DND-41 (cell line): ENCODE measurements around the gene CADPS.

Experiments used
- CTCF ChIP-seq: IDR thresholded peaks from 2 replicates; pipeline ENCODE4 v1.5.1; 2012; ENCODE audit warnings: borderline replicate concordance, low read length, moderate library complexity, mild to moderate bottlenecking; ENCODE audit not compliant: poor library complexity, severe bottlenecking; ENCODE audit errors: extremely low read depth
- EZH2 ChIP-seq: IDR thresholded peaks from 3 replicates; pipeline ENCODE4 v1.6.1; 2012; ENCODE audit warnings: borderline replicate concordance, low read depth, mild to moderate bottlenecking, moderate library complexity, low read length, inconsistent platforms; ENCODE audit not compliant: severe bottlenecking

GRCh38 chr3:62439176-62439813, 435.9 kb downstream of the CADPS start:
- TF ChIP-seq CTCF (no peak), EZH2 (no peak)
